Astrocyte of the spinal cord (primary cell): ENCODE results near the gene ATG14.

ENCODE experiments used
- DNase-seq: peaks from one replicate; pipeline ENCODE4 v3.0.0; 2011; ENCODE audit warnings: low read depth, low spot score
- H3K4me3 ChIP-seq: 2 replicates; pipeline ENCODE4 v1.5.1; 2011; ENCODE audit warnings: low read depth, mild to moderate bottlenecking, low read length, moderate library complexity
- CTCF ChIP-seq: IDR thresholded peaks from 2 replicates; pipeline ENCODE4 v1.5.1; 2012; ENCODE audit warnings: low read depth, mild to moderate bottlenecking, low read length, inconsistent platforms
- in situ Hi-C: cut with HindIII; loops from 2 replicates; pipeline ENCODE4 v1.10.0; 2017; ENCODE audit warnings: low sequenced_read_pairs

Gene ATG14

DNA sequence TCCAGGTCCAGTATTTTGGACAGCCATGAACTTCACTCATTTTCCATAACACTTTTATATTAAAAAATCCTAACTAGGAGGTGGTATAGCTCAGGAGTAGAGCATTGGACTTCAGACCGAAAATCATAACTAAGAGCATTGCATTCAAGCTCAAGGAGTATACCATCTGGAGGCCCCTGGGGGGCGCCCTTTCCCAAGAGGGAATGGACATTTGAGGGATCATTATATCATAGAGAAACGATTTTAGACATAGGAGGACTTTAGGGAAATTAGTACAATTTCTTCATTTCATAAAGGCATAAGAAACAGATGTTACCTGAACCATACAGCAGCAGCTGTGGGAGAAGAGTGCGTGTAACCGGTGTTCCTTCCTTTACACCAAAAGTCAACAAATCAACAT lies 5.2 kb upstream of the ATG14 start:
- no peak for DNase-seq
- in situ Hi-C loops, result no loop called here
- peak; percentile 61 for TF ChIP-seq CTCF

DNA sequence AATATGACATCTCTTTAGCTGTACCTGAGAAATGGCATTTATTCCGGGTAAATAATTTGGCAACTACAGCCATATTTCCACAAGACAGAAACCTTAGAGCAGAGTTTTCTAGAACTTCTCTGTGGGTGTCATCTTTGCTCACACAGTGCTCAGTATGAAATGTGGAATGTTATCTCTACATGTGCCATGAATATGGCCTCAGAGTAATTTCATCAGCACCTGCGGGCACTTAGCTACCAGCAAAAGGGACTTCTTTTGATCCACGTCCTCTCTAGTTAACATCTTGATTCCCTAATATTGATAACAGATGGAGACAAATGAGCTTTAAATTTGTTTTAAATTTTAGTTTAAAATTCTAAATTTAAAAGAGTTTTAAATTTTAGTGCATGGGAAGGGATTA lies 2.9 kb upstream of the ATG14 start:
- H3K4me3 ChIP-seq, result no peak overlapping the region
- DNase-seq, result no peak
- TF ChIP-seq CTCF, result no peak
- in situ Hi-C loops, result no loop called here

More for the DNA sequence above, 5.2 kb upstream of the ATG14 start:
- H3K4me3 ChIP-seq, result no peak overlapping the region

GRCh38 chr14:55412676-55413075 lies 1.0 kb upstream of the ATG14 start:
- DNase-seq, result no peak
- in situ Hi-C loops, result no loop called here
- H3K4me3 ChIP-seq, result no peak overlapping the region
- TF ChIP-seq CTCF, result no peak

GRCh38 chr14:55410876-55411275 lies 754 bp downstream of the ATG14 start:
- H3K4me3 ChIP-seq, result peak overlapping the region; percentile 91
- DNase-seq, result no peak
- in situ Hi-C loops, result no loop called here
- no peak for TF ChIP-seq CTCF

DNA sequence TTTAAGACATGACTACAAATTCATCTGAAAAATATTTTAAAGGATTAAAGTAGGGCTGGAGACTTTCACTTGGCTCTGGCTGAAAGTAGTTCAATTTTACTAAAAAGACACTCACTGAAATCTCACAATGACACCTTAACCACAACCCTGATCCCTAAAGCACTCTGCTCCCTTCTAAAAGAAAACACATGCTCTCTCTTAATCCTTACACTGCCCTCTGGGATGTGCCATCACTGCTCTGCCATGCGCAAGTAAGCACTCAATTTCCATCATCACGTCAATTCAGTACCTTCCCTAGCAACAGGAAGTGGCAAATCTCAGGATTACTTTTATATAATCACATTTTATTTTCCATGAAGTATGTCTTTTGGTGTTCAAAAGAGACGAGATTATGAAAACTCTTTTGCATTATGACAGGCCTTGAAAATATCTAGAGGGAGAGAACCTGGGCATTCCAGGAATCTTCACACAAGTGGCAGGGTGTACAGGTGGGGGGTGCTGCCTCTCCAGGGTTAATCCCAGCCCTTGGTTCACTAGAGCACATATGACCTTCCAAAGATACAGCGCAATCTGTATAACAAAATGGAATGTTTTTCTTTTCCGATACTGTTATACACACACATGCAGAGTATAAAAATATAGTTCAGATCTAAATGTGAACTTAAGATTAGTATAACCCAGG lies 7.3 kb downstream of the ATG14 start:
- in situ Hi-C loops, result no loop called here
- DNase-seq, result no peak
- H3K4me3 ChIP-seq, result no peak overlapping the region
- TF ChIP-seq CTCF, result no peak

- in situ Hi-C loops, result no loop called here
- H3K4me3 ChIP-seq, result no peak overlapping the region
These were observed 9.9 kb downstream of the ATG14 start for GRCh38 chr14:55401751-55402150.

More at GRCh38 chr14:55401751-55402150, 9.9 kb downstream of the ATG14 start:
- no peak for DNase-seq
- no peak for TF ChIP-seq CTCF
